ENCODE data around the gene CDK9. TPM values are rescaled to one million over a fixed set of nuclear protein-coding genes. Genes with fewer than 3 reads are reported as not detected.

Gene CDK9
- total RNA-seq, 4 donors from 2014 or later, result 22.3 to 53.2 (median 41.2) TPM

GRCh38 chr9:127770905-127771569 lies 14.8 kb upstream of the CDK9 start:
- Histone ChIP-seq H3K27me3 (no peaks in the 10 kb centered on the region), H3K27ac (peak overlapping the region; percentile 73 to 82 (median 82)), H3K4me1 (peaks cover 5 to 63% (median 30%) of the 10 kb centered on the region in 3 donors), H3K36me3 (no peaks in the 10 kb centered on the region), H3K4me3 (peak overlapping the region; percentile 39 to 77 (median 56)), H3K9me3 (no peaks in the 10 kb centered on the region)
- intact Hi-C loops (cut with DNase I), result no loop called here
- WGBS, 2 donors, result 0 to 33% methylated on average over 1 to 14 of the region's 43 CpGs
- peak; percentile 92 for DNase-seq
- TF ChIP-seq CTCF (IDR thresholded peaks at IDR 0.05) (peak in 1 of 6 experiments; percentile 12), POLR2A (IDR thresholded peaks at IDR 0.05) (peak in 2 of 4 donors; percentile 53 to 61)

- WGBS, 2 donors, result 4 to 12% methylated on average over 6 to 11 of the region's 19 CpGs
- peak overlapping the region; percentile 54 to 82 (median 82) for H3K27ac ChIP-seq
- H3K36me3 ChIP-seq, result no peaks in the 10 kb centered on the region
- TF ChIP-seq CTCF (IDR thresholded peaks at IDR 0.05) (peak in 1 of 6 experiments; percentile 3), POLR2A (IDR thresholded peaks at IDR 0.05) (no peak)
- no peak for DNase-seq
- no peaks in the 10 kb centered on the region for H3K27me3 ChIP-seq
- H3K4me1 ChIP-seq, result peaks cover 5 to 56% (median 26%) of the 10 kb centered on the region in 3 donors
- no peaks in the 10 kb centered on the region for H3K9me3 ChIP-seq
- peak overlapping the region; percentile 39 to 77 (median 56) for H3K4me3 ChIP-seq
- intact Hi-C loops (cut with DNase I), result no loop called here
Measured at GRCh38 chr9:127771570-127772189, 14.2 kb upstream of the CDK9 start.

- intact Hi-C loops (cut with DNase I), result no loop called here
- no peak overlapping the region for H3K27ac ChIP-seq
- no peaks in the 10 kb centered on the region for H3K36me3 ChIP-seq
- H3K4me1 ChIP-seq, result peaks cover 5 to 47% (median 17%) of the 10 kb centered on the region in 3 donors
- TF ChIP-seq POLR2A (IDR thresholded peaks at IDR 0.05) (no peak), CTCF (IDR thresholded peaks at IDR 0.05) (no peak)
- no peak for DNase-seq
- no peaks in the 10 kb centered on the region for H3K27me3 ChIP-seq
- H3K4me3 ChIP-seq, result no peak overlapping the region
- no peaks in the 10 kb centered on the region for H3K9me3 ChIP-seq
- 91 to 96% methylated on average over 5 of the region's 5 CpGs for WGBS, 2 donors
Measured at GRCh38 chr9:127772603-127773002, 13.2 kb upstream of the CDK9 start.

- Histone ChIP-seq H3K4me3 (no peak overlapping the region), H3K4me1 (peaks cover 5 to 41% (median 13%) of the 10 kb centered on the region in 3 donors), H3K27ac (no peak overlapping the region), H3K27me3 (no peaks in the 10 kb centered on the region), H3K36me3 (no peaks in the 10 kb centered on the region), H3K9me3 (no peaks in the 10 kb centered on the region)
- WGBS, 2 donors, result 80 to 93% methylated on average over 2 to 3 of the region's 3 CpGs
- intact Hi-C loops (cut with DNase I), result no loop called here
- TF ChIP-seq POLR2A (IDR thresholded peaks at IDR 0.05) (no peak), CTCF (IDR thresholded peaks at IDR 0.05) (no peak)
- no peak for DNase-seq
Measured at GRCh38 chr9:127773272-127773671, 12.6 kb upstream of the CDK9 start.

- Histone ChIP-seq H3K4me3 (no peak overlapping the region), H3K4me1 (peaks cover 5 to 41% (median 17%) of the 10 kb centered on the region in 3 donors), H3K27me3 (no peaks in the 10 kb centered on the region), H3K27ac (no peak overlapping the region), H3K36me3 (no peaks in the 10 kb centered on the region), H3K9me3 (no peaks in the 10 kb centered on the region)
- intact Hi-C loops (cut with DNase I), result no loop called here
- 70 to 80% methylated on average over 2 to 4 of the region's 10 CpGs for WGBS, 2 donors
- TF ChIP-seq CTCF (IDR thresholded peaks at IDR 0.05) (no peak), POLR2A (IDR thresholded peaks at IDR 0.05) (no peak)
- DNase-seq, result no peak
Measured at GRCh38 chr9:127773981-127774380, 11.9 kb upstream of the CDK9 start.

All from esophagus squamous epithelium (tissue), 5 donors.